Stimulated activated CD8-positive, alpha-beta memory T cell treated with anti-CD3 and anti-CD28 coated beads, Interleukin-7, amount 100 ng/mL, for 48 hours (primary cell): Measurements from ENCODE around the gene LAMC3.
"Not testable (repeated sequence)": the region's sequence is repeated elsewhere in the genome, so short reads cannot be mapped to it uniquely, and the experiment has no call there.

Experiments used
- DNase-seq, 2 donors: peaks; one replicate each; pipeline ENCODE4 v3.0.0-alpha.2; 2020; ENCODE audit warnings: low read depth in 1 of 2; ENCODE audit errors: extremely low read depth in 1 of 2

Gene LAMC3

DNA sequence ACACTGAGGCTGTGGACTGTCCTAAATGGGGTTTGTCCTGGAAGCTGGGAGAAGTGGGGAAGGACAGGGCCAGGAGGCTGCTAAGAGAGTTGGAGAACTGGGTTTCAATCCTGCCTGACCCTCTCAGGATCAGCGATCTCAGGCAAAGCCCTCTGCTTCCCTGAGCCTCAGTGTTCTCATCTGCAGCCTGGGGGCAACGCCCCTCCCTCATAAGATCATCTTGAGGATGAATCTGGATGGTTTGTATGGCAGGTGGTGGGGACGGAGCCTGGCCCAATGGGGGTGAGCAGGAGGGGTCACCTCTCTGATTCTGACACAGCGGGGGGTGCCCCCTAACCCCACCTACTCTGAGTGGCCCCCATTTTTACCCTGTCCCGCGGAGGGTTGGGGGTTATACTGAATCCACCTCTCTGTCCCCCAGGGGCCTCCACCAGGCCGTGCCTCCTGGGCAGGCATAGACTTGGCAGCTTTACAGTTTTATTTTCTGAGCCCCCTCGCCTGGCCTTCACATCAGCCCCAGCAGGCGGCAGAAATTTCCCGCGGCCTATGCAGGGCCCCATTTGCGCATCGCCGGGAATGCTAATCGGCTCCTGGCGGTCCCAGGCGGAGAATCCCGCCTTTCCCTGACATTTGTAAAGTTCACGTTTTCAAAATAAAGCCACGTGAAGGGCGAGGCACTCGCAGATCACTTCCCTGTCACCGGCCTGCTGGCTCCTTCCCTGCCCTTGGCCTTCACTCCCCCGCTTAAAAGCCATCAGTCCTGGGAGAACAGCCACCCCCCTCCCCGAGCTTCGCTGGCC lies 17.8 kb upstream of the LAMC3 start:
- no peak for DNase-seq

DNA sequence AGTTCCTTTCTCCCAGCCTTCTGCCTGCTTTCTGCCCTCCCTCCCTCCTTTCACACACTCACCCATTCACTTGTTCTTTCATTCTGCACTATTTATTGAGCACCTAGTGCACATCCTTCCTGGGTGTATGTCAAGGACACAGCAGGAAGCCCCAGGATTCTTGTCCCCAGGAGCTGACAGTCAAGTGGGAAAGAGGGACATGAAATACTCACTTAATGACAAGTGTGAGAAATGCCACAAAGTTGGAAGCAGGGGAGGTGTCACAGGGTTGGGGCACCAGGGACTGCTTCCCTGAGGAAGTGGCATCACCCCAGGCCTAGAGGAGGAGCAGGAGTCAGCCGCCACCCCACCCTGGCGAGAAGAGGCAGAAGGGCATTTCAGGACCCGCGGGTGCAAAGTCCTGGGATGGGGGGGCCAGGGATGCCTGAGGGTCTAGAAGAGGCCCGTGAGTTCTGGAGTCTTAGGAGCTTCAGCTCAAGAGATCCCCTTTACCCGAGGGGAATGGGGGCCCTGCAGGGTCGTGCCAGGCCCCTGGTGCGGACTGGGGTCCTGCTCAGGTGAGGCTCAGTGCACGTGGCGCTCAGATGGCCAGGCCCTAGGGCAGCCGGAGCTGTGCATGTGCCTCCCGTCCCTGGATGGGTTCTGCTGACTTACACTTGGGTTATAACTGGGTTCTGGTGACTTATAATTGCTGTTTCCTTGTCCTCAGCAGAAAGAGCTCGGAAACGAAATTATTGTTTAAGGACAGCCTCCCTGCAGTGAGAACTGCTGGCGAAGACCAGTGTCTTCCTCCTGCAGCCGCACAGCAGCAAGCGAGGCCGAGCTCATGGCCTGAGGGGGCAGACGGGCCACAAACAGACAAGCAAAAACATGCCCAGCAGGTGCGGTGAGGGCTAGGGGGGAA lies 16.9 kb upstream of the LAMC3 start:
- no peak for DNase-seq

DNA sequence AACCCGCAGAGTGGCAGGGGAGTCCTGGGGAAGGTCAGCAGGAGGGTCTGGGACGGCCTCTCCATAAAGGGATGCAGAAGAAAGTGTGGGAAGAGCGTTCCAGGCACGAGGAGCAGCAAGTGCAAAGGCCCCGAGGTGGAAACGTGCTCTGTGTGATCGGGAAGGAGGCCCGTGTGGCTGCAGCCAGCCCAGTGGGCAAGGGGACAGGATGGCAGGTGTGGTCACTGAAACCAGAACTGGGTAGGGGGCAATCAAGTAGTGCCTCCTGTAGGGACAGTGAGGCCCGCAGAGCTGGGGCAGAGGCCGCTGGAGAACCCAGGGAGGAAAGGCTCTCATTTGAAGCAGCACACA lies 16.3 kb upstream of the LAMC3 start:
- no peak for DNase-seq

GRCh38 chr9:130993303-130994030 lies 15.5 kb upstream of the LAMC3 start:
- no peak for DNase-seq

DNA sequence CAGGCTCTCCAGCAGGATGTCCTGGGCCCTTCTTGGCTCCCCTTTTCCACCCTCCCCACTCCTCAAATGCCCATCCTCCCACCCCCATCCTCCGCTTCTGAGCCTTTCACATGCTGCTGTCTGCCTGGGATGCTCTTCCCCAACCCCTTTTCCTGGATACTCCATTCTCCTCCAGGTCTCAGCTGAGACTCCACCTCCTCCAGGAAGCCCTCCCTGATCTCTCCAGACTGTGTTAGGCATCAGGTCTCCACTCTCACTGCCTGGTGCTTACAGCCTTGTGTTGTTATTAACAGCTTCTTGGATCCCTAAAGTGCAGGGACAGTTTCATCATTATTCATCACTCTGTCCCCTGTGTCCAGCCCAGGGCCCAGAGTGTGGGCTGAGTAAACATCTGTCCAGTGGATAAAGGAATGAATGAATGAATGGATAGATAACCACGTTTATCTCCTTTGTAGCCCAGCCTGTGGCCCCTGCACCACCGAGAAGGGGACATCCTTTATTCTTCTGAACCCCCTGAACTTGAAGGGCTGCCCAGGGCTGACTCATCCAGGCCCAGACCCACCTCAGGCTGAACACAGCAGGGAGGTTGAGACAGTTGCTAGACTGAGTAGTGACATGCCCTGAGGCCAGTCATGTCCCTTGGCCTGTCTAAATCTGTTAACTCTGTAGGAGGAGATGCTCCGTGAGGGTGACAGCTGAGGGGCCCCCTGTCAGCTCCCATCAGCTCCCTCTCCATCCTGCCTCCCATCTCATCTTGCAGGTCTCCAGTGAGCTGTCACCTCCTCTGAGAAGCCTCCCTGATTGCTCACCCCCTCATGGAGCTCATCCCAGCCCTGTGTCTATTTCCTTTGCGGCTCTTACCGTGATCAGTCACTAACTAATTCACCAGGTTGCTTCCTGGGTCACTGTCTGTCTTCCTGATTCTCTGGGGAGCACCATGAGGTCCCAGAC lies 14.6 kb upstream of the LAMC3 start:
- DNase-seq, result no peak

GRCh38 chr9:130995086-130996011 lies 13.6 kb upstream of the LAMC3 start:
- DNase-seq, result no peak

DNA sequence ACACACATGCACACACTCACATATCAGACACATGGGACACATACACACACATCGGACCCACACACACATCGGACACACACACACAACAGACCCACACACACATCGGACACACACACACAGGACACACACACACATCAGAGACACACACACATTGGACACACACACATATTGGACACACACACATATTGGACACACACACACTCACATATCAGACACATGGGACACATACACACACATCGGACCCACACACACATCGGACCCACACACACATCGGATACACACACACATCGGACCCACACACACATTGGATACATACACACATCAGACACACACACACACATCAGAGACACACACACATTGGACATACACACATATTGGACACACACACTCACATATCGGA lies 12.8 kb upstream of the LAMC3 start:
- DNase-seq, result no peak

DNA sequence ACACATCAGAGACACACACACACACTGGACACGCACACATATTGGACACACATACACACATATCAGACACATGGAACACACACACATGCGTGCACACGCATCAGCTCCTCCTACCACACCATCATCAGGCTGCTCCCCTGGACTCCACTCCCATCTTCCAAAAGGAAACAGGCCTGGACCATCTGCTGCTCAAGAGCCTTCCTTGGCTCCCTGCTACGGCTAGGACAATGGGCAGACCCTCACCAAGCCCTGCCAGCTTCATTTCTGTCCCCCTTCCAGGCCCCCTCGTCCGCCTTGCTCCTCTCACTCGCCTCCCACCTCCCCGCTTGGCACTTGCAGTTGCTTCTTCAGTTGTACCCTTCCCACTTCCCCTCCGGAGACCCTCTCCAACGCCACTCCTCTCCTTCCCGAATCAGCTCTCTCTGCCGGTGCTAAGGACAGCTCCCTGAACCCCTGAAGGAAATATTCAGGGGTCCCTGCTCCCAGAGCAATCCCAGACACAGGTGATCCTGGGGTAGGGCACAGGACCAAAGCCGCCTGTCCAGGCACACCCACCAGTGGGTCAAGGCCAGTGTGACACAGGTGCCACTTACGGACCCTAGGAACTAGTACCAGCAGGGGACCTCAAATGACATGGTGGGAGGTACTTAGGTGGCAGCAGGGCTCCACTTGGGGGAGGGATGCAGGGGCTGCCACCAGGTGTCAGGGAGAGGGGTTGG lies 12.1 kb upstream of the LAMC3 start:
- no peak for DNase-seq

- no peak for DNase-seq
Measured at GRCh38 chr9:130997395-130997684, 11.6 kb upstream of the LAMC3 start.

DNA sequence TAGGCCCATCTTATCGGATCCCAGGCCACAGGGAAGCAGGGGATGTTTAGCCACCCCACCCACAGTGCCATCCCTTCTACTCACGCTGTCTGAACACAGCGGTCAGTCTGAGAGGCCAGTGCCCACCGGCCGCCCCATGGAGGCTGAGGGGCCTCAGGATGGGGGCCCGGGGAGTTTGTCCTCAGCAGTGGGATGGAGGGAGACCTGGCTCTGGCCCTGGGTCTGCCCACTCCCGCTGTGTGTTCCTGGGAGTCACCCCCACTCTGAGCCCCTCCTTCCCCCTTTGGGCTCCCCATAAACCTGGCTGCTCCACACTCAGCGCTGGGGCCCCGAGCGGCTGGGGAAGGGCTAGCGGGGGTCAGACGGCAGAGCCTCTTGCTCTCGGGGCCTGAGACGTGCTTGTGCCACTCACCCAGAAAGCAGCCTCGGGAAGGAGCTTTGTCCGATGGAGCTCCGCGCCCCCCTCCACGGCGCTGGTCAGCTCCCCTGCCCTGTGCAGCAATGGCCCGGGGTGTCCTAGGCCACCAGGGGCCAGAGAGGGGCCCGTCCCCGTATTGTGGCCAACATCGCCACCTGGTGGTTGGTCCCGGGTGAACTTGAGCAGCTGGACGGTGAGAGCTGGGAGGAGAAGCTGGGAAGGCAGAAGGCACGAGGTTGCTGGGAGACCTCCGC lies 10.9 kb upstream of the LAMC3 start:
- DNase-seq, result peak; percentile 10 to 36

DNA sequence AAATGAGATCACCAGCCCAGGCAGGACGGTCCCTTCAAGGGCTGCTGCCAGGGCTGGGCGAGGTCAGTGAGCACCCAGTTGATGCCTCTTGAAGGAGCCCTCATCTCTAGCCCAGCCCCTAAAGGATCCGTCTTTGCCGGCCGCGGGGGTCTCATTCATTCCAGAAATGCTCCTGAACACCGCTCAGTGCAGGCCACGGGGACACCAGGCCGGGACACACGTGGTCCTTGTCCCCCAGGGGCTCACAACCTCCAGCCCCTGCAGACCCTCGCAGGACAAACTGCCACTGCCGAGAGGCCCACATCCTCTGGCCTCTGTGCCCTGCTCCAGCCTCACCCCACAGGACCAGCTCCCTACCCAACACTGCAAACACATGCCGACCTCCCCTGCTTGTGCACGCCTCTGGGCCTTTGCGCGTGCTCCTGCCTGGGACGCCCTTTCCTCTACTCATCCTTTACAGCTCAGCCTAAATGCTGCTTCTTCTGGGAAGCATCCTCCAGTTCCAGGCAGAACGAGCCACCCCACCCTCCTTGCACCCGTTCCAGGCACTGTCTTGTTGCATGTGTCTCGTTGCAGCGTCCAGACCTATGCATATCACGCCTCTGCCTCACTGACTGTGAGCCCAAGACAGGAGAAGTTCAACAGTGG lies 10.3 kb upstream of the LAMC3 start:
- DNase-seq, result no peak

GRCh38 chr9:130999245-130999623 lies 9.7 kb upstream of the LAMC3 start:
- DNase-seq, result no peak

- DNase-seq, result not testable (repeated sequence)
Measured at GRCh38 chr9:131000526-131000925, 8.4 kb upstream of the LAMC3 start.

DNA sequence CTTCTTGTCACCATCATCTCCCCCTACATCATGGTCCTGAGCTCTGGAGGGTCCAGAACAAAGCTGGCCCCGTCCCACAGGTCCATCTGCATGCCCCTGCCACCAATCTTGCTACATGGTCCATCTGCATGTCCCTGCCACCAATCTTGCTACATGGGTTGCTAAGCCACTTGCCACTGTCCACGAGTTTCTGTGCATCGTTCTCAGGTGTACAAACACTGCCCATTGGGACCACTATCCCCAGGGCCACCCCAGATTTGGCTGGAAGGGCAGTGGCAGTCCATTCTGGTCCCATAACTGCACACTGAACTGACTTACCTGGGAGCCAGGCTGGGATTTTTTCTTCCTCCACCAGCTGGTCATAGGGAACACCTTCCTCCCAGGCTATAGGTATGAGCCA lies 8.0 kb upstream of the LAMC3 start:
- DNase-seq, result no peak

- DNase-seq, result no peak
Measured at GRCh38 chr9:131001990-131002389, 7.0 kb upstream of the LAMC3 start.

DNA sequence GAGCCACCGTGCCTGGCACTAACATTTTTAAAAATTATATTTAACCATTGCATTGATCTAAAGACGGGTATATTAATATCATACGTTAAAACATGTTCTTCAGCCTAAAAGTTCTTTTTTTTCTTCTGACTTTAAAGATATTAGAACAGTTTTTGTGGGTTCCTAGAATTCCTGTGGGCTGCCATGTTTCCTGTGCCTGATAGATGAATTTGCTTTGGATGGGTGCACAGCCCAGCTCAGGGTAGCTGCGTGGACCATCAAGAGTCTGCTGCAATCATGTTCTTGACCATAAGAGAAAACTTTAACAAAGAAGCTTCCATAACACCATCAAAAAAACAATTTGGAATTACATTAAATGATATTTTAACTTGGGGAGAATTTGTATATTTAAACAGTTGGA lies 2.4 kb upstream of the LAMC3 start:
- DNase-seq, result no peak

DNA sequence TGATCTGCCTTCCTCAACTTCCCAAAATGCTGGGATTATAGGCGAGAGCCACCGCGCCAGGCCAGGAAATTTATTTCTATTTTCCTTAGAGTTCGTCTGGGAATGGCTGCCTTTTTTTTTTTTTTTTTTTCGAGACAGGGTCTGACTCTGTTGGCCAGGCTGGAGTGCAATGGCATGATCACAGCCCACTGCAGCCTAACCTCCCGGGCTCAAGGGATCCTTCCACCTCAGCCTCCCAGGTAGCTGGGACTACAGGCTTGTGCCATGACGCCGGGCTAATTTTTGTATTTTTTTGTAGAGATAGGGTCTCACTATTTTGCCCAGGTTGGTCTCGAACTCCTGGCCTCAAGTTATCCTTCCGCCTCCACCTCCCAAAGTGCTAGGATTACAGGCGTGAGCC lies 888 bp upstream of the LAMC3 start:
- DNase-seq, result no peak

DNA sequence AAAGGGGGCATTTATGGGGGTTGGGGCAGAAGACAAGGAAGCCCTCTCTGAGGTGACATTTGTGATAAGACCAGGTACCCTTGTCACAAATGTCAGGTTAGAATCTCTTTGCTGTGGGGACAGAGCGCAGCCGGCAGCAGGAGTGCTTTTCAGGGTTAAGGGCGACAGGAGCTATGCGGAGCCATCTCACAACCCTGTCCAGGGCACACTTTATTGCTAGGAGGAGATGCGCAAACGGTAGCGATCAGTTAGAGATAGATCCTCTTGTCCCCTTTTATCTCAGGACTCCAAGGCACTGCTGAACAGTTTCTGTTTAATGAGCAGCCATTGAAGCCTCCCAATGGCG lies 438 bp upstream of the LAMC3 start:
- no peak for DNase-seq
